ENCODE measurements around the gene P3H2.

Gene P3H2

DNA sequence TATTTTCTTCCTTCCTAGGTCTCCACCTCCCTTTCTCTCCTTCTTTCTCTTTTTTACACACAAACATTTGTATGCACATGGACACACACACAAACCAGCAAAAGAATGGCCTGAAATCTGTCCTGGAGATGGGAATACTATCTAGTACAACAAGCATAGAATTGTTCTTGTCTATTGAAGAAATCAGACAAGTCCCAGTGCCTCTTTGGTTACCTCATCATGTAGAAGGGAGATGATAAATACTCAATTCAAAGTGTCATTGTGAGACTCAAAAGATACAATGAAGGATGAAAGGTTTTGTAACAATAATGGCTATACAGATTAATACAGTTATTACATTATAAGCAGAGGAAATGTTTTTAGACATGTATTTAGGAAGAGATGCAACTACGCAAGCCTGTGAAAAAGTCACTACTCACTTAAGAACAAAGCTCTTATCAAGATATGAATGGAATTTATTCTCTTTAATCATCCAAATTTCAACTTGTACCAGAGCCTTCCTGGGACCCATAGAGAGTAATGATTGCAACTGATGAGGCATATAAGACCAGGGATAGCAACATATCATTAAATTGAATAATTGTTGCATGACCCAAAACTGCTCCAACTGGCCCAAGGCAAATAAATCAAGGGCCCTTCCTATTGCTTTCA is 43.2 kb downstream of the P3H2 start:
- no peak overlapping the region for H3K9ac ChIP-seq (ENCODE audit: low read depth, low read length, poor library complexity, severe bottlenecking)
- H3K9me2 ChIP-seq (replicated peaks; ENCODE audit: low read depth, low read length) = no peaks in the 10 kb centered on the region
- H3K79me2 ChIP-seq (ENCODE audit: insufficient read depth, low read length) = no peaks in the 10 kb centered on the region
- H3K27me3 ChIP-seq (ENCODE audit: insufficient read depth, low read length, poor library complexity, severe bottlenecking) = no peaks in the 10 kb centered on the region
- TF ChIP-seq, protein P1, sequence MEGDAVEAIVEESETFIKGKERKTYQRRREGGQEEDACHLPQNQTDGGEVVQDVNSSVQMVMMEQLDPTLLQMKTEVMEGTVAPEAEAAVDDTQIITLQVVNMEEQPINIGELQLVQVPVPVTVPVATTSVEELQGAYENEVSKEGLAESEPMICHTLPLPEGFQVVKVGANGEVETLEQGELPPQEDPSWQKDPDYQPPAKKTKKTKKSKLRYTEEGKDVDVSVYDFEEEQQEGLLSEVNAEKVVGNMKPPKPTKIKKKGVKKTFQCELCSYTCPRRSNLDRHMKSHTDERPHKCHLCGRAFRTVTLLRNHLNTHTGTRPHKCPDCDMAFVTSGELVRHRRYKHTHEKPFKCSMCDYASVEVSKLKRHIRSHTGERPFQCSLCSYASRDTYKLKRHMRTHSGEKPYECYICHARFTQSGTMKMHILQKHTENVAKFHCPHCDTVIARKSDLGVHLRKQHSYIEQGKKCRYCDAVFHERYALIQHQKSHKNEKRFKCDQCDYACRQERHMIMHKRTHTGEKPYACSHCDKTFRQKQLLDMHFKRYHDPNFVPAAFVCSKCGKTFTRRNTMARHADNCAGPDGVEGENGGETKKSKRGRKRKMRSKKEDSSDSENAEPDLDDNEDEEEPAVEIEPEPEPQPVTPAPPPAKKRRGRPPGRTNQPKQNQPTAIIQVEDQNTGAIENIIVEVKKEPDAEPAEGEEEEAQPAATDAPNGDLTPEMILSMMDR (conservative IDR thresholded peaks at IDR 0.05; ENCODE audit: low read length) = no peak
- no peak for TF ChIP-seq EZH2phosphoT487 (IDR thresholded peaks at IDR 0.05; ENCODE audit: borderline replicate concordance)
- H3K9me3 ChIP-seq (ENCODE audit: insufficient read depth, low read depth, low read length) = no peaks in the 10 kb centered on the region
- H3K4me2 ChIP-seq (ENCODE audit: low read depth, low read length, poor library complexity, severe bottlenecking) = no peak overlapping the region
- no peak overlapping the region for H3K4me3 ChIP-seq (ENCODE audit: low read length, poor library complexity, severe bottlenecking)
- H3F3A ChIP-seq (ENCODE audit: low read depth) = no peaks in the 10 kb centered on the region
- H3K36me3 ChIP-seq (ENCODE audit: insufficient read depth, low read length) = no peaks in the 10 kb centered on the region
- H4K20me1 ChIP-seq (ENCODE audit: insufficient read depth, low read length, poor library complexity, severe bottlenecking) = no peaks in the 10 kb centered on the region
- no peak overlapping the region for H2AFZ ChIP-seq (ENCODE audit: low read length)
- peaks cover 7% of the 10 kb centered on the region for H3K4me1 ChIP-seq (ENCODE audit: insufficient read depth, low read length, poor library complexity, severe bottlenecking)

DNA sequence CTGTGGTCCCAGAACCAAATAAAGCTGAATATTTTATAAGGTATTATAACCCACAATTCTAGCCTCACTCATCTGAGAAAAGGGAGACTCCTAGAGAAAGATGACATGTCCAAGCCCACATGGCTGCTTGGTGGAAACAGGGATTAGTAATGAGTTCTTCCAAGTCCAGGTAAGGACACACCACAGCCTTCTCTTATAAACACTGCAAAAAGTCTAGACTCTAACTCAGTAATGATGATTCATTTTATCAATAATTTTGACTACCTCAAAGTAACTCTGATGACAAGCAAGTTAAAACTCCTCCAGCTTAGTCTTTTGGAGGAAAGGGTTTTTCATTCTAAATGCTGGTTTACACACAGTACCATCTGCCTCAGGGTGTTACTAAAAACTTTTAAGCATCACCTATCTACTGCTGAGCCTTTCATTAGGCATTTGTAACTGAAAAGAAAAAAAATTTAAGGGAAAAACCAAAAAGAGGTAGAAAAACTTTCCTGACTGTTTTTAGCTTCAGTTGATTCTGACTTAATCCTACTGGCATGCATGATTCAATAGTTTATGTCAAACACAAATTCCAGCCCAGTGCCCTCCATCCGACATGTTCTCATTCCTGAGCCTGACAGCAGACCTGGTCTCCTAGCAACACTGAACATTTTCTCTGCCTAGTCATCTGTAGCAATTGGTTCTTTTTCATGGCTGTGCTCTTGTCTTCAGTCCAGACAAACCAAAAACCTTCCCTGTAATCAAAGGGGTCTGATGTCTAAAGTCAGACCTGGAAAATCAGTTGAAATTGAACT is 43.9 kb downstream of the P3H2 start:
- H3F3A ChIP-seq (ENCODE audit: low read depth) = no peaks in the 10 kb centered on the region
- H3K79me2 ChIP-seq (ENCODE audit: insufficient read depth, low read length) = no peaks in the 10 kb centered on the region
- no peak overlapping the region for H3K4me3 ChIP-seq (ENCODE audit: low read length, poor library complexity, severe bottlenecking)
- H3K9me3 ChIP-seq (ENCODE audit: insufficient read depth, low read depth, low read length) = no peaks in the 10 kb centered on the region
- no peaks in the 10 kb centered on the region for H4K20me1 ChIP-seq (ENCODE audit: insufficient read depth, low read length, poor library complexity, severe bottlenecking)
- H3K4me1 ChIP-seq (ENCODE audit: insufficient read depth, low read length, poor library complexity, severe bottlenecking) = peaks cover 7% of the 10 kb centered on the region
- no peaks in the 10 kb centered on the region for H3K27me3 ChIP-seq (ENCODE audit: insufficient read depth, low read length, poor library complexity, severe bottlenecking)
- no peak overlapping the region for H3K9ac ChIP-seq (ENCODE audit: low read depth, low read length, poor library complexity, severe bottlenecking)
- no peaks in the 10 kb centered on the region for H3K36me3 ChIP-seq (ENCODE audit: insufficient read depth, low read length)
- no peaks in the 10 kb centered on the region for H3K9me2 ChIP-seq (replicated peaks; ENCODE audit: low read depth, low read length)
- TF ChIP-seq EZH2phosphoT487 (IDR thresholded peaks at IDR 0.05; ENCODE audit: borderline replicate concordance) = no peak
- TF ChIP-seq, protein P1 (conservative IDR thresholded peaks at IDR 0.05; ENCODE audit: low read length) = no peak
- H2AFZ ChIP-seq (ENCODE audit: low read length) = no peak overlapping the region
- no peak overlapping the region for H3K4me2 ChIP-seq (ENCODE audit: low read depth, low read length, poor library complexity, severe bottlenecking)

DNA sequence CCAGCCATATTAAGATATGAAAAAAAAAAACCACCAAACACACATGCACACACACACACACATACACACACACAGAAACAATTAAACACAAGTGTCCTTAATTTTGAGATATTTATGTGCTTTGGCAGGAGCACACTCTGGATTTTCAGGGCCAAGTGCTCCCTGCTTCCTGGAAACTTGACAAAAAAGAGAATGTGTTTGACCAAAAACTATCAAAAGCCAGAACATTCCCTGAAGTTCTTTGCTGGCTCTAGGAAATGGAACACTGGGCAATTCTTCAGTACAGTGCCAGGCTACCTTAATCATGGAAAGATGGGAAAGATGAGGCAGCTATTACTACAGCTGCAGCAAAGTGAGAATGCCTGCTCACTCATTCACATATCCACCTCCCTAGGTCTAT is 44.6 kb downstream of the P3H2 start:
- Histone ChIP-seq H3K9me3 (ENCODE audit: insufficient read depth, low read depth, low read length) (no peaks in the 10 kb centered on the region), H3F3A (ENCODE audit: low read depth) (no peaks in the 10 kb centered on the region), H3K4me2 (ENCODE audit: low read depth, low read length, poor library complexity, severe bottlenecking) (no peak overlapping the region), H2AFZ (ENCODE audit: low read length) (no peak overlapping the region), H4K20me1 (ENCODE audit: insufficient read depth, low read length, poor library complexity, severe bottlenecking) (no peaks in the 10 kb centered on the region), H3K9me2 (replicated peaks; ENCODE audit: low read depth, low read length) (no peaks in the 10 kb centered on the region), H3K36me3 (ENCODE audit: insufficient read depth, low read length) (no peaks in the 10 kb centered on the region), H3K4me1 (ENCODE audit: insufficient read depth, low read length, poor library complexity, severe bottlenecking) (peaks cover 7% of the 10 kb centered on the region), H3K27me3 (ENCODE audit: insufficient read depth, low read length, poor library complexity, severe bottlenecking) (no peaks in the 10 kb centered on the region), H3K9ac (ENCODE audit: low read depth, low read length, poor library complexity, severe bottlenecking) (no peak overlapping the region), H3K79me2 (ENCODE audit: insufficient read depth, low read length) (no peaks in the 10 kb centered on the region), H3K4me3 (ENCODE audit: low read length, poor library complexity, severe bottlenecking) (no peak overlapping the region)
- TF ChIP-seq, protein P1 (conservative IDR thresholded peaks at IDR 0.05; ENCODE audit: low read length) = no peak
- TF ChIP-seq EZH2phosphoT487 (IDR thresholded peaks at IDR 0.05; ENCODE audit: borderline replicate concordance) = no peak
